GM18867 (cell line): ENCODE data around the gene GPD2.
A peak's percentile ranks its signal among the peaks of the same experiment; 100 is the strongest.
"Not testable (repeated sequence)": the region's sequence is repeated elsewhere in the genome, so short reads cannot be mapped to it uniquely, and the experiment has no call there.

Experiments
- ATAC-seq: cut with Tn5 transposase; IDR thresholded peaks from one replicate; pipeline ENCODE4 v1.9.1; 2021; ENCODE audit warnings: mild to moderate bottlenecking, moderate library complexity; ENCODE audit not compliant: unreplicated experiment

The GPD2 gene

GRCh38 chr2:156522864-156523440 is 86.8 kb downstream of the GPD2 start:
- no peak for ATAC-seq

- ATAC-seq: peak; percentile 97
These were observed 90.9 kb downstream of the GPD2 start for GRCh38 chr2:156526950-156527636.

GRCh38 chr2:156528583-156528982 is 92.4 kb downstream of the GPD2 start:
- not testable (repeated sequence) for ATAC-seq

- ATAC-seq: peak; percentile 49
These were observed 96.8 kb downstream of the GPD2 start for GRCh38 chr2:156532989-156533388.

- no peak for ATAC-seq
These were observed 100.4 kb downstream of the GPD2 start for GRCh38 chr2:156536534-156536933.

GRCh38 chr2:156537141-156537540 is 101.0 kb downstream of the GPD2 start:
- no peak for ATAC-seq

GRCh38 chr2:156538083-156538504 is 101.9 kb downstream of the GPD2 start:
- ATAC-seq: peak; percentile 84

GRCh38 chr2:156539086-156539860 is 103.1 kb downstream of the GPD2 start:
- no peak for ATAC-seq

GRCh38 chr2:156540706-156541105 is 104.5 kb downstream of the GPD2 start:
- ATAC-seq: no peak

- ATAC-seq: no peak
These were observed 105.0 kb downstream of the GPD2 start for GRCh38 chr2:156541229-156541628.

GRCh38 chr2:156541706-156542105 is 105.5 kb downstream of the GPD2 start:
- ATAC-seq: no peak

GRCh38 chr2:156548413-156548812 is 112.2 kb downstream of the GPD2 start:
- no peak for ATAC-seq

GRCh38 chr2:156553714-156554442 is 117.7 kb downstream of the GPD2 start:
- peak; percentile 58 for ATAC-seq

- ATAC-seq: no peak
These were observed 125.1 kb downstream of the GPD2 start for GRCh38 chr2:156561326-156561725.

- no peak for ATAC-seq
These were observed 125.9 kb downstream of the GPD2 start for GRCh38 chr2:156562124-156562523.

GRCh38 chr2:156563994-156564753 is 128.0 kb downstream of the GPD2 start:
- no peak for ATAC-seq

GRCh38 chr2:156565066-156565710 is 129.0 kb downstream of the GPD2 start:
- ATAC-seq: no peak

GRCh38 chr2:156573710-156574109 is 137.5 kb downstream of the GPD2 start:
- peak; percentile 60 for ATAC-seq

GRCh38 chr2:156574112-156574511 is 137.9 kb downstream of the GPD2 start:
- no peak for ATAC-seq

GRCh38 chr2:156576005-156576404 is 139.8 kb downstream of the GPD2 start:
- ATAC-seq: no peak
